Smooth muscle cell (in vitro differentiated cells): ENCODE data around the gene MELK. TPM values are rescaled to one million over a fixed set of nuclear protein-coding genes. Genes with fewer than 3 reads are reported as not detected.

Experiments used
- DNase-seq: peaks from one replicate; lab custom pipeline; 2025; ENCODE audit not compliant: unreplicated experiment; lab: John Stamatoyannopoulos, UW
- H2AFZ ChIP-seq: fragments of 200-600 bp; sonication (generic); 2 replicates; pipeline ENCODE4 v1.6.0; 2016; ENCODE audit warnings: antibody characterized with exemption, low read depth, mild to moderate bottlenecking
- H3F3A ChIP-seq: fragments of 200-600 bp; sonication (generic); 2 replicates; pipeline ENCODE4 v1.6.0; 2017; ENCODE audit warnings: antibody characterized with exemption, low read depth
- H3K27ac ChIP-seq: fragments of 200-600 bp; sonication (generic); 2 replicates; pipeline ENCODE4 v1.5.1; 2016; ENCODE audit warnings: low read depth, mild to moderate bottlenecking
- H3K27me3 ChIP-seq: fragments of 200-600 bp; sonication (generic); 2 replicates; pipeline ENCODE4 v1.6.1; 2016; ENCODE audit warnings: low read depth, mild to moderate bottlenecking
- H3K36me3 ChIP-seq: fragments of 200-600 bp; sonication (generic); 2 replicates; pipeline ENCODE4 v1.5.1; 2016; ENCODE audit warnings: low read depth
- H3K4me1 ChIP-seq: fragments of 200-600 bp; sonication (generic); 2 replicates; pipeline ENCODE4 v1.5.1; 2016; ENCODE audit warnings: low read depth
- H3K4me2 ChIP-seq: fragments of 200-600 bp; sonication (generic); 2 replicates; pipeline ENCODE4 v1.6.0; 2016; ENCODE audit warnings: mild to moderate bottlenecking
- H3K4me3 ChIP-seq: fragments of 200-600 bp; sonication (generic); 2 replicates; pipeline ENCODE4 v1.5.1; 2016; ENCODE audit warnings: mild to moderate bottlenecking
- H3K79me2 ChIP-seq: fragments of 200-600 bp; sonication (generic); 2 replicates; pipeline ENCODE4 v1.6.0; 2016; ENCODE audit warnings: low read depth, mild to moderate bottlenecking
- H3K9ac ChIP-seq: fragments of 200-600 bp; sonication (generic); 2 replicates; pipeline ENCODE4 v1.6.0; 2016; ENCODE audit warnings: low read depth
- H3K9me3 ChIP-seq: fragments of 200-600 bp; sonication (generic); replicated peaks from 2 replicates; pipeline ENCODE4 v1.5.1; 2016; ENCODE audit warnings: low read depth
- H4K20me1 ChIP-seq: fragments of 200-600 bp; sonication (generic); 2 replicates; pipeline ENCODE4 v1.6.0; 2016; ENCODE audit warnings: low read depth
- WGBS: methylation state at CpG from one replicate; pipeline ENCODE4 v1.1.7; 2016; ENCODE audit warnings: low lambda C conversion rate; 5-methylcytosine and 5-hydroxymethylcytosine counted together
- polyA plus RNA-seq: library from polyadenylated mRNA; unstranded; fragments of >200 nt; fragmentation: Nextera tagmentation; extraction: Ambion mirVana; gene quantifications from 2 replicates; pipeline ENCODE4 v1.2.1, GENCODE V29; 2016
- total RNA-seq: library from RNA; depleted of rRNA; stranded (reverse); fragments of >200 nt; gene quantifications from 2 replicates; pipeline ENCODE4 v1.2.3, GENCODE V29; 2014
- TF ChIP-seq, protein P1 (sequence below): fragments of 200-600 bp; sonication (generic); IDR thresholded peaks from 2 replicates; pipeline ENCODE4 v1.5.1; 2017; ENCODE audit warnings: borderline replicate concordance, mild to moderate bottlenecking, antibody characterized with exemption; ENCODE audit not compliant: insufficient read depth, poor library complexity, severe bottlenecking

MELK gene
- total and polyA plus RNA-seq, 2 experiments from 2014 or later, result 20.1 to 25.3 TPM

DNA sequence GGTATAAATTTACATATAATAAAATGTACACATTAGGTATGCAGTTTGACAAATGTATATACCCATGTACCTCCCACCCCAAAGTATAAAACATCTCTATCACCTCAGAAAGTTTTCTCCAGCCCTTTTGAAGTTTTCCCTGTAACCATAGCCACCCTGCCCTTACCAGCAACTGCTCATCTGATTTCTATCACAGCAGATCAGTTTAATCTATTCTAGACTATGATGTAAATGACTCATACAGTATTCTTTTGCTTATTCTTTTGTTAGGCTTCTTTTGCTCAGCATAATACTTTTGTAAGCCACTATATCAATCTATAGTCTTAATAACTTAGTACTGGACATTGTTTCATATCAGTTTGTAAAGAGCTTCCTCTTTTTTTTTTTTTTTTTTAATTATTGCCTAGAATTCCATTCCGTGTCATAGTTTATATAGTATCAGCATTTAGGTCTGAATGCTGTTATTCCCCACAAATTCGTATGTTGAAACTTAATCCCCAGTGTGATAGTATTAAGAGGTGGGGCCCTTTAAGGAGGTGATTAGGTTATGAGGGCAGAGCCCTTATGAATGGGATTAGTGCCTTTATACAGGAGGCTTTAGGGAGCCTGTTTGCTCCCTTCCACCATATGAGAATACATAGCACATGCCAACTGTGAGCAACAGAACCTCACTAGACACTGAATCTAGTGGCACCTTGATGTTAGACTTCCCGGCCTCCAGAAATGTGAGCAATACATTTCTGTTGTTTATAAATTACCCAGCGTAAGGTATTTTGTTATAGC, 20.3 kb downstream of the MELK start:
- no peaks in the 10 kb centered on the region for H3K9me3 ChIP-seq
- no peak for DNase-seq
- no peak overlapping the region for H2AFZ ChIP-seq
- H3K4me3 ChIP-seq, result no peak overlapping the region
- 98% methylated on average over 4 of the region's 4 CpGs for WGBS
- H3K27ac ChIP-seq, result no peak overlapping the region
- no peaks in the 10 kb centered on the region for H3K79me2 ChIP-seq
- H3K9ac ChIP-seq, result no peak overlapping the region
- no peaks in the 10 kb centered on the region for H3K36me3 ChIP-seq
- H3F3A ChIP-seq, result no peaks in the 10 kb centered on the region
- no peaks in the 10 kb centered on the region for H3K4me1 ChIP-seq
- no peaks in the 10 kb centered on the region for H3K27me3 ChIP-seq
- H3K4me2 ChIP-seq, result no peak overlapping the region
- TF ChIP-seq, protein P1, sequence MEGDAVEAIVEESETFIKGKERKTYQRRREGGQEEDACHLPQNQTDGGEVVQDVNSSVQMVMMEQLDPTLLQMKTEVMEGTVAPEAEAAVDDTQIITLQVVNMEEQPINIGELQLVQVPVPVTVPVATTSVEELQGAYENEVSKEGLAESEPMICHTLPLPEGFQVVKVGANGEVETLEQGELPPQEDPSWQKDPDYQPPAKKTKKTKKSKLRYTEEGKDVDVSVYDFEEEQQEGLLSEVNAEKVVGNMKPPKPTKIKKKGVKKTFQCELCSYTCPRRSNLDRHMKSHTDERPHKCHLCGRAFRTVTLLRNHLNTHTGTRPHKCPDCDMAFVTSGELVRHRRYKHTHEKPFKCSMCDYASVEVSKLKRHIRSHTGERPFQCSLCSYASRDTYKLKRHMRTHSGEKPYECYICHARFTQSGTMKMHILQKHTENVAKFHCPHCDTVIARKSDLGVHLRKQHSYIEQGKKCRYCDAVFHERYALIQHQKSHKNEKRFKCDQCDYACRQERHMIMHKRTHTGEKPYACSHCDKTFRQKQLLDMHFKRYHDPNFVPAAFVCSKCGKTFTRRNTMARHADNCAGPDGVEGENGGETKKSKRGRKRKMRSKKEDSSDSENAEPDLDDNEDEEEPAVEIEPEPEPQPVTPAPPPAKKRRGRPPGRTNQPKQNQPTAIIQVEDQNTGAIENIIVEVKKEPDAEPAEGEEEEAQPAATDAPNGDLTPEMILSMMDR, result no peak
- H4K20me1 ChIP-seq, result no peaks in the 10 kb centered on the region

DNA sequence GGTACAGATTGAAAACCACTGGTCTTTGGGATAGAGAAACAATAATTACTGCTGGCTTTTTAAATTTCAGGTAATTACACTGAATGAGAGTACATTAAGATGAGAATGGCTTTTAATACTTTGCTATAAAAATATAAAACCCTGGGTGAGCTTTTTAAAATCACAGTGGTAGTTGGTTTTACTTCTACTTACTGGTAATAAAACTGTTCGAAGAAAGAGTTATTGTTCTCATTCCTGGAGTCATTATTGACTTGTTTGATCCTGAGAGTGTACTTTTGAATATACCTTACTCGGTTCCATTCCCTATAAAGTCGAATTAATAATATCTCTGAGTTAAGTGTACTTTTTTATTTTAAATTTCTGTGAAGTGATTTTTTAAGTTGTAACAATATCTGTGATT, 21.5 kb downstream of the MELK start:
- H3K27ac ChIP-seq, result no peak overlapping the region
- TF ChIP-seq, protein P1, result no peak
- no peak overlapping the region for H3K9ac ChIP-seq
- no peaks in the 10 kb centered on the region for H3K27me3 ChIP-seq
- H4K20me1 ChIP-seq, result no peaks in the 10 kb centered on the region
- no peaks in the 10 kb centered on the region for H3K9me3 ChIP-seq
- no peak overlapping the region for H3K4me2 ChIP-seq
- no peak overlapping the region for H3K4me3 ChIP-seq
- no peak overlapping the region for H2AFZ ChIP-seq
- no peaks in the 10 kb centered on the region for H3K4me1 ChIP-seq
- 89% methylated on average over 3 of the region's 3 CpGs for WGBS
- H3F3A ChIP-seq, result no peaks in the 10 kb centered on the region
- no peak for DNase-seq
- no peaks in the 10 kb centered on the region for H3K79me2 ChIP-seq
- no peaks in the 10 kb centered on the region for H3K36me3 ChIP-seq

DNA sequence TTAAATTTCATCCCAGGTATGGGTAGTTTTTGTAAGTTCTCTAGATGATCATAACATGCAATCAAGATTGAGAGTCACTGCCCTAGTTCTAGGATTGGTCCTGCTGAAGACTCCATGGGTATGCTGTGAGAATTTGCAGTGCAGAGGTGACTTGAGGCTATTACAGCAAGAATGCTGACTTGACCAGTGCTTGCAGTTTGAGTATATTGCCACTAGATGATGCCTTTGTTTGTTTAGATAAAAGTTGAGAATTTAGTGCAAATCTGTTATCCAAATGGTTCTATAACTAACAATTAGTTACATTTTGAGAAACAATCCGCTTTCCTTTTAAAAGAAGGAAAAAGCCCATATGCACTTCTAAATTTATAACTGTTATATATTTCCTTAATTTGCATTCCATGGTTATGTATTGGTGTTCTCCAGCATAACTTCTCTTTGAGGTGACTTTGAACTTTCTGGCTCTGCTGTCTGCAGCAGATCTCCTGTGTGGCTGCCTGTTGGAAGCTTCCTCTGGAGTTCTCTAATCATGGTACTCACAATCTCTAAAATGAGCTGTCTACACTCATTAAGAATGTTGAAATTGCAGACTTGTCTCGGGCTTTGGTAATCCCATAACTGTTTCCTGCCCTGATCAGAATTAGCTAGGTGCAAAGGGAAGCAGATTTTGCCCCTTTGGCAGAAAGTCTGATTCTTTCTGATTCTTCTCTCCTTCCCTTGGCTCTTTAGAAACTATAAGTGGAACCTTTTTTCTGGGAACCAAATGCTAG, 24.9 kb downstream of the MELK start:
- no peaks in the 10 kb centered on the region for H3F3A ChIP-seq
- no peak overlapping the region for H2AFZ ChIP-seq
- H3K9me3 ChIP-seq, result no peaks in the 10 kb centered on the region
- no peak for DNase-seq
- 60% methylated on average over 2 of the region's 2 CpGs for WGBS
- no peak overlapping the region for H3K9ac ChIP-seq
- H3K4me1 ChIP-seq, result no peaks in the 10 kb centered on the region
- no peak overlapping the region for H3K4me3 ChIP-seq
- no peaks in the 10 kb centered on the region for H3K36me3 ChIP-seq
- H3K79me2 ChIP-seq, result no peaks in the 10 kb centered on the region
- H4K20me1 ChIP-seq, result no peaks in the 10 kb centered on the region
- no peaks in the 10 kb centered on the region for H3K27me3 ChIP-seq
- peak overlapping the region; percentile 20 for H3K27ac ChIP-seq
- H3K4me2 ChIP-seq, result peak overlapping the region; percentile 38
- TF ChIP-seq, protein P1, result peak; percentile 36
